Erythroblast (primary cell): ENCODE measurements around the gene SMIM29.

ENCODE experiments used
- GATA1 ChIP-seq: IDR thresholded peaks from 2 replicates; pipeline ENCODE4 v1.6.1; 2011; ENCODE audit warnings: low read depth, mild to moderate bottlenecking, control low read depth, low read length, moderate library complexity
- POLR2A ChIP-seq: IDR thresholded peaks from 2 replicates; pipeline ENCODE4 v1.6.1; 2011; ENCODE audit warnings: mild to moderate bottlenecking, low read length

GRCh38 chr6:34238585-34239499 lies 10.0 kb downstream of the SMIM29 start:
- no peak for TF ChIP-seq POLR2A
- no peak for TF ChIP-seq GATA1
